ENCODE results near the gene TEX261. TPM values are rescaled to one million over a fixed set of nuclear protein-coding genes. Genes with fewer than 3 reads are reported as not detected.

The TEX261 gene
- total and polyA plus RNA-seq, 8 donors = 45.8 to 72.3 (median 57.7) TPM

- Histone ChIP-seq H3K36me3 (peaks cover 0 to 67% of the 10 kb centered on the region in 2 donors), H3K27ac (no peak overlapping the region), H3K27me3 (no peaks in the 10 kb centered on the region), H3K4me3 (no peak overlapping the region), H3K9me3 (no peaks in the 10 kb centered on the region), H3K4me1 (peaks cover 9 to 37% of the 10 kb centered on the region in 2 donors)
- intact Hi-C loops (cut with DNase I) = no loop called here
- ATAC-seq (no peak), DNase-seq (no peak)
- TF ChIP-seq CTCF (IDR thresholded peaks at IDR 0.05) = no peak
Observed at GRCh38 chr2:70988726-70989648, 5.7 kb downstream of the TEX261 start.

GRCh38 chr2:70988151-70988550, 6.5 kb downstream of the TEX261 start:
- Histone ChIP-seq H3K27ac (no peak overlapping the region), H3K27me3 (no peaks in the 10 kb centered on the region), H3K4me1 (peaks cover 2 to 28% of the 10 kb centered on the region in 2 donors), H3K36me3 (peaks cover 0 to 67% of the 10 kb centered on the region in 2 donors), H3K9me3 (no peaks in the 10 kb centered on the region), H3K4me3 (no peak overlapping the region)
- no peak for TF ChIP-seq CTCF (IDR thresholded peaks at IDR 0.05)
- no peak for ATAC-seq
- intact Hi-C loops (cut with DNase I) = no loop called here
- DNase-seq = no peak

- no peak for TF ChIP-seq CTCF (IDR thresholded peaks at IDR 0.05)
- H3K36me3 ChIP-seq = peaks cover 0 to 67% of the 10 kb centered on the region in 2 donors
- DNase-seq = no peak
- intact Hi-C loops (cut with DNase I) = no loop called here
- H3K9me3 ChIP-seq = no peaks in the 10 kb centered on the region
- no peaks in the 10 kb centered on the region for H3K27me3 ChIP-seq
- H3K27ac ChIP-seq = no peak overlapping the region
- H3K4me1 ChIP-seq = peaks cover 0 to 21% of the 10 kb centered on the region in 2 donors
- no peak overlapping the region for H3K4me3 ChIP-seq
- no peak for ATAC-seq
Observed at GRCh38 chr2:70987386-70987785, 7.3 kb downstream of the TEX261 start.

- H3K36me3 ChIP-seq = peaks cover 0 to 63% of the 10 kb centered on the region in 2 donors
- no peak for TF ChIP-seq CTCF (IDR thresholded peaks at IDR 0.05)
- DNase-seq = no peak
- no peak for ATAC-seq
- no peaks in the 10 kb centered on the region for H3K9me3 ChIP-seq
- H3K27me3 ChIP-seq = no peaks in the 10 kb centered on the region
- no peak overlapping the region for H3K4me3 ChIP-seq
- H3K4me1 ChIP-seq = peaks cover 0 to 17% of the 10 kb centered on the region in 2 donors
- intact Hi-C loops (cut with DNase I) = no loop called here
- no peak overlapping the region for H3K27ac ChIP-seq
Observed at GRCh38 chr2:70986499-70987189, 8.0 kb downstream of the TEX261 start.

- no peaks in the 10 kb centered on the region for H3K9me3 ChIP-seq
- no peak for TF ChIP-seq CTCF (IDR thresholded peaks at IDR 0.05)
- no peak overlapping the region for H3K27ac ChIP-seq
- ATAC-seq (no peak), DNase-seq (no peak)
- H3K4me3 ChIP-seq = no peak overlapping the region
- intact Hi-C loops (cut with DNase I) = no loop called here
- peaks cover 0 to 56% of the 10 kb centered on the region in 2 donors for H3K36me3 ChIP-seq
- H3K27me3 ChIP-seq = no peaks in the 10 kb centered on the region
- peaks cover 0 to 17% of the 10 kb centered on the region in 2 donors for H3K4me1 ChIP-seq
Observed at GRCh38 chr2:70985956-70986355, 8.7 kb downstream of the TEX261 start.
